ENCODE measurements around the gene TPRKB.
"Not testable (repeated sequence)": the region's sequence is repeated elsewhere in the genome, so short reads cannot be mapped to it uniquely, and the experiment has no call there.

Gene TPRKB

GRCh38 chr2:73698101-73698500, 39.0 kb downstream of the TPRKB start:
- Histone ChIP-seq H3K36me3 (ENCODE audit: insufficient read depth, low read length) (no peaks in the 10 kb centered on the region), H3K4me2 (ENCODE audit: low read depth, low read length, poor library complexity, severe bottlenecking) (no peak overlapping the region), H3K9me3 (ENCODE audit: insufficient read depth, low read depth, low read length) (peaks cover 2% of the 10 kb centered on the region; the same call in 1 of the 2 replicates), H3K9ac (ENCODE audit: low read depth, low read length, poor library complexity, severe bottlenecking) (no peak overlapping the region), H3K9me2 (replicated peaks; ENCODE audit: low read depth, low read length) (no peaks in the 10 kb centered on the region), H2AFZ (ENCODE audit: low read length) (no peak overlapping the region), H3K4me3 (ENCODE audit: low read length, poor library complexity, severe bottlenecking) (no peak overlapping the region), H3F3A (ENCODE audit: low read depth) (no peaks in the 10 kb centered on the region), H4K20me1 (ENCODE audit: insufficient read depth, low read length, poor library complexity, severe bottlenecking) (no peaks in the 10 kb centered on the region), H3K27me3 (ENCODE audit: insufficient read depth, low read length, poor library complexity, severe bottlenecking) (no peaks in the 10 kb centered on the region), H3K79me2 (ENCODE audit: insufficient read depth, low read length) (no peaks in the 10 kb centered on the region), H3K4me1 (ENCODE audit: insufficient read depth, low read length, poor library complexity, severe bottlenecking) (no peaks in the 10 kb centered on the region)
- TF ChIP-seq CTCF (conservative IDR thresholded peaks at IDR 0.05; ENCODE audit: low read length): no peak

- H2AFZ ChIP-seq (ENCODE audit: low read length): no peak overlapping the region
- TF ChIP-seq CTCF (conservative IDR thresholded peaks at IDR 0.05; ENCODE audit: low read length): no peak
- no peak for TF ChIP-seq EZH2phosphoT487 (IDR thresholded peaks at IDR 0.05; ENCODE audit: borderline replicate concordance)
- no peaks in the 10 kb centered on the region for H3K27me3 ChIP-seq (ENCODE audit: insufficient read depth, low read length, poor library complexity, severe bottlenecking)
- peaks cover 2% of the 10 kb centered on the region; the same call in 1 of the 2 replicates for H3K9me3 ChIP-seq (ENCODE audit: insufficient read depth, low read depth, low read length)
- no peaks in the 10 kb centered on the region for H3K79me2 ChIP-seq (ENCODE audit: insufficient read depth, low read length)
- H3F3A ChIP-seq (ENCODE audit: low read depth): no peaks in the 10 kb centered on the region
- H3K36me3 ChIP-seq (ENCODE audit: insufficient read depth, low read length): no peaks in the 10 kb centered on the region
- H3K4me3 ChIP-seq (ENCODE audit: low read length, poor library complexity, severe bottlenecking): no peak overlapping the region
- no peaks in the 10 kb centered on the region for H3K9me2 ChIP-seq (replicated peaks; ENCODE audit: low read depth, low read length)
- H3K4me1 ChIP-seq (ENCODE audit: insufficient read depth, low read length, poor library complexity, severe bottlenecking): no peaks in the 10 kb centered on the region
- no peak overlapping the region for H3K4me2 ChIP-seq (ENCODE audit: low read depth, low read length, poor library complexity, severe bottlenecking)
- no peak overlapping the region for H3K9ac ChIP-seq (ENCODE audit: low read depth, low read length, poor library complexity, severe bottlenecking)
- H4K20me1 ChIP-seq (ENCODE audit: insufficient read depth, low read length, poor library complexity, severe bottlenecking): no peaks in the 10 kb centered on the region
Measured at GRCh38 chr2:73697606-73698005, 39.5 kb downstream of the TPRKB start.

- not testable (repeated sequence) for H4K20me1 ChIP-seq (ENCODE audit: insufficient read depth, low read length, poor library complexity, severe bottlenecking); H3K36me3 ChIP-seq (ENCODE audit: insufficient read depth, low read length); H3K79me2 ChIP-seq (ENCODE audit: insufficient read depth, low read length); H3K9me2 ChIP-seq (replicated peaks; ENCODE audit: low read depth, low read length); H3K4me2 ChIP-seq (ENCODE audit: low read depth, low read length, poor library complexity, severe bottlenecking); H3K9ac ChIP-seq (ENCODE audit: low read depth, low read length, poor library complexity, severe bottlenecking); H3K4me3 ChIP-seq (ENCODE audit: low read length, poor library complexity, severe bottlenecking); H3K4me1 ChIP-seq (ENCODE audit: insufficient read depth, low read length, poor library complexity, severe bottlenecking); H2AFZ ChIP-seq (ENCODE audit: low read length); H3K27me3 ChIP-seq (ENCODE audit: insufficient read depth, low read length, poor library complexity, severe bottlenecking); H3F3A ChIP-seq (ENCODE audit: low read depth); H3K9me3 ChIP-seq (ENCODE audit: insufficient read depth, low read depth, low read length)
Measured at GRCh38 chr2:73696985-73697384, 40.2 kb downstream of the TPRKB start.

GRCh38 chr2:73696521-73696920, 40.6 kb downstream of the TPRKB start:
- H4K20me1 ChIP-seq (ENCODE audit: insufficient read depth, low read length, poor library complexity, severe bottlenecking); H3K4me2 ChIP-seq (ENCODE audit: low read depth, low read length, poor library complexity, severe bottlenecking); H3K9ac ChIP-seq (ENCODE audit: low read depth, low read length, poor library complexity, severe bottlenecking); H3F3A ChIP-seq (ENCODE audit: low read depth); H3K27me3 ChIP-seq (ENCODE audit: insufficient read depth, low read length, poor library complexity, severe bottlenecking); H2AFZ ChIP-seq (ENCODE audit: low read length); H3K9me3 ChIP-seq (ENCODE audit: insufficient read depth, low read depth, low read length); H3K36me3 ChIP-seq (ENCODE audit: insufficient read depth, low read length); H3K9me2 ChIP-seq (replicated peaks; ENCODE audit: low read depth, low read length); H3K4me3 ChIP-seq (ENCODE audit: low read length, poor library complexity, severe bottlenecking); H3K4me1 ChIP-seq (ENCODE audit: insufficient read depth, low read length, poor library complexity, severe bottlenecking); H3K79me2 ChIP-seq (ENCODE audit: insufficient read depth, low read length): not testable (repeated sequence)

Measured in Loucy (cell line).